GM21381 (cell line): ENCODE results near the gene TIGD7.

Experiments used
- ATAC-seq: cut with Tn5 transposase; IDR thresholded peaks from one replicate; pipeline ENCODE4 v1.9.1; 2021; ENCODE audit warnings: mild to moderate bottlenecking, moderate library complexity; ENCODE audit not compliant: unreplicated experiment

The TIGD7 gene, protein sequence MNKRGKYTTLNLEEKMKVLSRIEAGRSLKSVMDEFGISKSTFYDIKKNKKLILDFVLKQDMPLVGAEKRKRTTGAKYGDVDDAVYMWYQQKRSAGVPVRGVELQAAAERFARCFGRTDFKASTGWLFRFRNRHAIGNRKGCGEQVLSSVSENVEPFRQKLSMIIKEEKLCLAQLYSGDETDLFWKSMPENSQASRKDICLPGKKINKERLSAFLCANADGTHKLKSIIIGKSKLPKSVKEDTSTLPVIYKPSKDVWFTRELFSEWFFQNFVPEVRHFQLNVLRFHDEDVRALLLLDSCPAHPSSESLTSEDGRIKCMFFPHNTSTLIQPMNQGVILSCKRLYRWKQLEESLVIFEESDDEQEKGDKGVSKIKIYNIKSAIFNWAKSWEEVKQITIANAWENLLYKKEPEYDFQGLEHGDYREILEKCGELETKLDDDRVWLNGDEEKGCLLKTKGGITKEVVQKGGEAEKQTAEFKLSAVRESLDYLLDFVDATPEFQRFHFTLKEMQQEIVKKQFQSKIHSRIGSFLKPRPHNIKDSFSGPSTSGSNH

DNA sequence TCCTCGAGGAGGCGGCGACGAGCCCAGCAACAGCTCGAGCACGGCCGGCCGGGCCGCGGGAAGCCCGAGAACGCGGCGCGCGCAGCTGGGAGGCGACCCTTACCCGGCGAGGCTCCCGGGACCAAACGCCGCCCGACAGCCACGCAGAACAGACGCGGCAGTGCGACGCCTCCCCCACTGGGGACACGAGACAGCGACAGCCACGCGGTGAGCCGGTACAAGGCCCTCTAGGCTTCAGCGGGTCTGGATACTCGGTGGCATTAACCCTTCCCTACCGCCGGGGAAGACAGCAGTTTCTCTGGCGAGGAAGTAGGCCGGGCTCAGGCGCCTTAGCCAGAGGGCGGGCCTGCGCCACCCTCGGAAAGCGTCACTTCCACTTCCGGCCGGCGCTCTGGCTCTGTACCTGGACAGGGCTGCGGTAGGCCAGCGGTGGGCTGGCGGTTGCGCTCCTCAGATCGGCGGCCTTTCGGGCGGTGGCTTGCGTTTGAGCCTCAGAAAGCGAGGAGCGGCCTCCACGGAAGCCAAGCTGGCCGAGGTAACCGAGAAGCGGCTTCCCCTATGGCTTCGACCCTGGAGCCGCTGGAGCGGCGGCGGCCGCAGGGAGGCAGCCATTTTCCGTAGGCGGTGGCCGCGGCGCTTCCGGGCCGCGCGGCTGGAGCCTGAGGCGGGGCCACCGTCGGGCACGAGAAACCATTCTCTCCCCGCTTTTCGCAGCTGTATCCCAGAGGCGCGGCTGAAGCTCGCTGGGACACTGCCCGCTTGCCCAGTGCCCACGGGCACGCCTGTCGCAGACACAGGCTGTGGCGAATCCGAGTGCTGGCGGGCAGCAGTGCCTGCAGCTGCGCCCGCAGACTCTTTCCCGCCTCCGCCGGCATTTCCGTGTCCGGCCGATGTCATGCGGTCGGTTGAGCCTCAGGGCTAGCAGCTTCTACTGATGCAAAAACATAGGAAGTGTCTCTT is at the start of gene TIGD7, which contains the start of gene ZNF75A:
TSS of gene TIGD7 (minus strand) at position 322 of the 960 bp plus-strand sequence. CDS start 4,816 bp downstream, outside the sequence.
TSS of gene ZNF75A (plus strand) at position 389 of the 960 bp plus-strand sequence. CDS start 2,932 bp downstream, outside the sequence.
- peak; percentile 97 for ATAC-seq

DNA sequence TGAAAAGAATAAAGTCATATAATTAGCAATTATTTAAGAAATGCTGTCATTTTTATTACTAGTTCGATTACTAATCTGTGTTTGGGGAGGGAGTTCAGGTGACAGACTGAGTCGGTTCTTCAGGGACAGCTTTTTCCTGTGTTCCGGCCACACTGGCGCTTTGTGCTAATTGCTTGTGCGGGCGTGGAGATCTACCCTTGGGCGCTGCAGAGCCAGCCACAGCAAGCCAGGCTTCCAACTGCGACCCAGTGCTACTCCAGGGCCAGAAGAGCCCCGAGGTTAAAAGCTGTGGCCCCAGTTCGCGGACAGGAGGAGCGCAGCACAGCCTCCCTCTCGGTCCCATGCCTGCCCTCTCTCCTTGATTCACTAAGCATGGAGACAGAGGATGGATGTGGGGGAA is 43.9 kb upstream of the TIGD7 start:
- no peak for ATAC-seq

GRCh38 chr16:3348547-3349167 is 43.4 kb upstream of the TIGD7 start:
- ATAC-seq: no peak

DNA sequence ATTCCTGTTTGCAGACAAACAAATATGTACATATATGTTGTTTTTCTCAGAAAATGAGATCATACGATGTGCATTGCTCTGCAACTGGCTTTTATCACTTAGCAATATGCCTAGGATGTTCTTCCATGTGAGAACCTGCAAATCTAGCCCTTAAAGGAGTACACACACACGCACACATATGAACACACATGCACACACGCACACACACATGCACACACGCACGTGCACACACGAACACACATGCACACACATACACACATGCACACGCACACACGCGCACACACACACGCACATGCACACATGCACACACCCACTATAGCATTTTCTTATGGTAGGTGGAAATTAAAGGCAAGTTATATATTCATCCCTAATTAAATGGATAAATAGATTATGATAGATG is 42.4 kb upstream of the TIGD7 start:
- no peak for ATAC-seq

DNA sequence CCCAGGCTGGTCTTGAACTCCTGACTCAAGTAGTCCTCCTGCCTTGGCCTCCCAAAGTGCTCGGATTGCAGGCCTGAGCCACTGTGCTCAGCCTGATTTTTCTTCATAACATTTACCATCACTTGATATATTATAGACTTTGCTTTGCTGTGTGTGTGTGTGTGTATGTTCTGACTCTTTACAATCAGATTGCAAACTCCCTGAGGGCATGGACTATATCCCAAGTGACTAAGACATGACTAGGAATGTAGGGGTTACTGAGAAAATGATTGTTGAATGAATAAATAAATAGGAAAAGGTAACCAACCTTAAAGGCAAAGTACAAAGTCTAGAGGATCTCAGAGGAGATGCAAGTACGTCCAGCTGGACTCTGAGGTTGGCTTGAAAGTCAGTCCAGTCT is 40.8 kb upstream of the TIGD7 start:
- no peak for ATAC-seq

- no peak for ATAC-seq
These were observed 23.4 kb upstream of the TIGD7 start for GRCh38 chr16:3328643-3329042.

- ATAC-seq: no peak
These were observed 22.9 kb upstream of the TIGD7 start for GRCh38 chr16:3328104-3328503.

DNA sequence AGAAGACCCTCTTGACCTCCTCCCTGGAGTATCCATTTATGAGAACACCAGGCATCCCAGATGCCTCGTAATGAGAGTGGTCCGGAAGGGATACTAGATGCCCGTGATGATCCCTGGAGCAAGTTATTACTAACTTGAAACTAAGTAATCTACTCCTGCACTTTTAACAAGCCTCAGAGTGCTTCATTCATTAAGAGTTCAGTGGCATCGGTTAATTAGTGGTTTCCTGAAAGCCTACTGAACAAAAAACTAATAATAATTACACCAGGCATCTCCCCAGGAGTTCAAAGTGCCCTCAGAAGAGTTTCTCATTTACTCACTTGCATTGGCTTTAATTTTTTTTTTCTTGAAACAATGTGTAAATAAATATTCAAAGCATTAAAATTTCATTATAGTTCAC is 22.3 kb upstream of the TIGD7 start:
- no peak for ATAC-seq

DNA sequence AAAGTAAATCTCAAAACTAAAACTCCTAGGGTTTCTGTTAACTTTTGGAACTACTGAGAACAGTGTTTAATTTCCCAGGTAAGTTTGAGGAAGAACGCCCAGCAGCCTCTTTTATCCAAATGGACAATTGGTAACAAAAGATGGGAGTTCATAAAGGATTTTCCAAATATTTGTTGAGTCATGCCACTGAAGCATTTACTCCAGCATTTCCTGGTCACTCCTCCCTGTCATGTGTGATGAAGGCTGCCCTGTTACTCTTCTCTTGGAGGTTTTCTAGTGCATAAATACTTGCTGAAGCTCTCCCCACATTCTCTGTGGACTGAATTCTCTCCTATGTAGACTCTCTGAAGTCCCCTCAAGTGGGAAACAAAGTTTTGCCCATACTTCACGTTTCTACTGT is 16.6 kb upstream of the TIGD7 start:
- no peak for ATAC-seq

DNA sequence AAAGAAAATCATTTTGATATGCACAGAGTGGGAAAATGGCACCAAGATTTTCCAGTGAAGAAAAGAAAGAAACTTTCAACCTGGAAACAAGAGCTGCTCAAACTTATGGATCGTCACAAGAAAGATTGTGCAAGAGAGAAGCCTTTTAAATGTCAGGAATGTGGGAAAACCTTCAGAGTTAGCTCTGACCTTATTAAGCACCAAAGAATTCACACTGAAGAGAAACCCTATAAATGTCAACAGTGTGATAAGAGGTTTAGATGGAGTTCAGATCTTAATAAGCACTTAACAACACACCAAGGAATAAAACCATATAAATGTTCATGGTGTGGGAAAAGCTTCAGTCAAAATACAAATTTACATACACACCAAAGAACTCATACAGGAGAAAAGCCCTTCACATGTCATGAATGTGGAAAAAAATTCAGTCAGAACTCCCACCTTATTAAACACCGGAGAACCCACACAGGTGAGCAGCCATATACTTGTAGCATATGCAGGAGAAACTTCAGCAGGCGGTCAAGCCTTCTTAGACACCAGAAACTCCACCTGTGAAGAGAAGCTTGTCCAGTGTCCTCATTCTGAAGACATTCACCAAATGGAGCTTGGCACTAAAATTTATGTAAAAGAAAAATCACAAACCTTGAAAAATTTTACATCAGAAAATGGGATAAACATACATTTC is 12.2 kb upstream of the TIGD7 start:
- ATAC-seq: no peak

DNA sequence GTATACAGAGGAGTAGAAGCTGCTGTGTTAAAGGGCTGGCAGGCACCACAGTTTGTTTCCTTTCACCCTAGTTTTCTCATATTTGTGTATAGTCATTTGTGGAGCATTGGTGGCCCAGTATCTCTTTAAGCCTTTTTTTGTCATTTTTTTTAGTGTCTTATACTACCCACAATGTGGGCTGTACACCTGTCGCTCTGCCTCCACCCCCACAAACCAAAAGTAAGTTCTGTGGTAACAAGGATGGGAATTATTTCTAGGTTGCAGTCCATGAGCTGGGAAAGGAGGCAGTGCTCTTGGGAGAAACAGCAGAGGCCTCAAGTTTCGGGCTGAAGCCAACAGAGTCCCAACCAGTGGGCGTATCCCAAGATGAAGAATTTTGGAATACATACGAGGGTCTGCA is 6.3 kb upstream of the TIGD7 start:
- ATAC-seq: no peak

GRCh38 chr16:3306078-3306477 is 848 bp upstream of the TIGD7 start:
- no peak for ATAC-seq

DNA sequence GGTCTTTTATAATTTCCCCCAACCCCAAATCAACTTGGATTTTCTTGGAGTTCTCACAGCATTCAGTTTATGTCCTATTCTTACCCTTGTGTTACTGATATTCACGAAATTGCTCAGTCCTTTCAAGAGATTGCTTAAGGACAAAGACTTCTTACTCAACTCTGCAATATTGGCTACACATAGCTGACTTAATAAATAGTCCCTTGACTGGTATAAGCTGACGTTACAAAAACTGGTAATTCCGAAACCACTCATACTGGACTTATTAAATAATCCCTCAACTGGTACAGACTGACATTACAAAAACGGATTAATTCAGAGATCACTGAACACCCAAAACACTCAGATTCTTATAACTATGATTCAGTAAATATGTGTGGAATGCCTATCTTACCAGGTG is 860 bp downstream of the TIGD7 start:
- ATAC-seq: no peak

GRCh38 chr16:3295783-3296182 is 9.4 kb downstream of the TIGD7 start:
- ATAC-seq: no peak

- no peak for ATAC-seq
These were observed 10.0 kb downstream of the TIGD7 start for GRCh38 chr16:3295209-3295608.

DNA sequence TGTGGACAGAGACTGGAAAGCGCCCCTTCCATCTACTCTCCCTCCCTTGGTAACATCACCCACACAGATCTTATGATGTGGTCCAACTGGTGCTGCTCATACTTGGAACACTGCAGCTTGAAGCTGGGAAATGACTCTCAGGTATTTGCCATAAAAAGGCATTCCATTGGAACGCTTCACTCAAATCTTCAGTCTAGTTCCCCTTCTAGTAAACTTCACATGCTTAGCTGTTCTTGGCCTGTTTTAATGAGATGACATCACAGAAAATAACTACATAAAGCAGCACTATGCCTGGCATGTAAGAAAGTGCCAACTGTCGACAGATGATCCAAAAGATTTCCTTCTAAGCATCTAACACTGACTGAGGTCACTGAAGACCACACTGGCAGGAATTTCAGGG is 12.6 kb downstream of the TIGD7 start:
- no peak for ATAC-seq

GRCh38 chr16:3289998-3290673 is 15.1 kb downstream of the TIGD7 start:
- ATAC-seq: no peak

- ATAC-seq: no peak
These were observed 20.1 kb downstream of the TIGD7 start for GRCh38 chr16:3285131-3285530.

GRCh38 chr16:3283543-3284447 is 21.4 kb downstream of the TIGD7 start:
- no peak for ATAC-seq
